Measurements from ENCODE around the gene ACOXL. TPM values are rescaled to one million over a fixed set of nuclear protein-coding genes. Genes with fewer than 3 reads are reported as not detected.

ACOXL gene
- polyA plus RNA-seq, 5 donors: 4.7 to 7.5 (median 5.6) TPM

DNA sequence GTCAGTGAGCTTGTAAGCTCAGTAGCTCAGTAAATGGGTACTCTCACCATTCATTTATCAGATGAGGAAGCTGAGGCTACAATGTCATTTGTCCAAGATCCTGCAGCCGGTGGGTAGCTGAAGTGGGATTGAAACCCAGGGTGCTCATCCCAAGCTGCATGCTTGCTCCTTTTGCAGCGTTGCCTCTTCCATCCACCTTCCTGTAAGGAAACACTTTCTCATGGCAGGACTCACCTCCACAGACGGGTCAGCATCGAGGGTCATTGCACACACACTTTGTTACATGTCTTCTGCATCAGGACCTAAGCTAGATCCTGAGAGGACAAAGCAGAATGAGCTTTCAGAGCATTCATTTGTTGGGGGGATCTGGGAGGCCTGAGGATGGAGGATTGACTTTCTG, 60.7 kb downstream of the ACOXL start:
- no peak for DNase-seq

- no peak for DNase-seq
Observed at GRCh38 chr2:110794390-110794789, 62.0 kb downstream of the ACOXL start.

- no peak for DNase-seq
Observed at GRCh38 chr2:110794951-110795350, 62.6 kb downstream of the ACOXL start.

GRCh38 chr2:110796716-110797301, 64.4 kb downstream of the ACOXL start:
- no peak for DNase-seq

GRCh38 chr2:110799376-110799775, 67.0 kb downstream of the ACOXL start:
- no peak for DNase-seq

DNA sequence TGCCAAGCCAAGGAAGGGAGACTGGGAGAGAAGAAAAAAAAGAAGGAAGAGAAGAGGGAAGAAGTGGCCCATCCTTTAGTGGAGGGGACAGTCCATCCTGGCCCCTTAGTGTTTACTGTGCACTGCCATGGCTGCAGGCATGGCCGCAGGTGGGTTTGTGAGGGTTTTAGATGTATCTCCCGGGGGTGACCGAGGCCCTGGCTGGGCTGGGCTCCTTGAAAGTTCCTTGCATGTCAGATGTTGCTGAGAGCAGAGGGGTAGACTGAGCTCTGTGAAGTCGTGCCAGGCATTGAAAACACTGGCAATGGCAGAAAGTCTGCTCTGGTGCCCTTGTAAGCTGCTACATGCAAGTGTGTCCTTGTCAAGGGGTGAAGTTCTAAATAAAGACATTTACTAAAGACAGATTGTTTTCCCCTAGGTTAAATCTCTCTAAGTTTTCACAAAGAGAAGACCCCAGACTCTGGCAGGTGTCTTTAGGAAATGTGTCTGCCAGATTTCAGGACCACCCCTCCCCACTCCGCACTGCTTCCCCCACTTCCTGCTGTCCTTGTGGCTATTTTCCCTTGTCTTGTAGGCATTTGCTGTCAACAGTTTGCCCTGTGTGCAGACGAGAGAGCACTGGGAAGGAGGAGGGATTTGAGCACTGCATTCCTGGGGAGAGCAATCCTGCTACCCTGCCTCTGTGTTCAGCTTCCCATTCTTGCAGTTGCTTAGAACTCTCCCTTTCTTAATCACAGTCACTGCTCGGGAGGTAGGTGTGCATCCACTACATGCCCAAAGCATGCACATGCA, 68.4 kb downstream of the ACOXL start:
- DNase-seq: no peak

GRCh38 chr2:110802208-110802932, 70.0 kb downstream of the ACOXL start:
- no peak for DNase-seq

- no peak for DNase-seq
Observed at GRCh38 chr2:110804433-110804832, 72.1 kb downstream of the ACOXL start.

GRCh38 chr2:110804915-110805314, 72.5 kb downstream of the ACOXL start:
- no peak for DNase-seq

GRCh38 chr2:110805894-110806452, 73.6 kb downstream of the ACOXL start:
- no peak for DNase-seq

GRCh38 chr2:110807522-110807921, 75.1 kb downstream of the ACOXL start:
- no peak for DNase-seq

DNA sequence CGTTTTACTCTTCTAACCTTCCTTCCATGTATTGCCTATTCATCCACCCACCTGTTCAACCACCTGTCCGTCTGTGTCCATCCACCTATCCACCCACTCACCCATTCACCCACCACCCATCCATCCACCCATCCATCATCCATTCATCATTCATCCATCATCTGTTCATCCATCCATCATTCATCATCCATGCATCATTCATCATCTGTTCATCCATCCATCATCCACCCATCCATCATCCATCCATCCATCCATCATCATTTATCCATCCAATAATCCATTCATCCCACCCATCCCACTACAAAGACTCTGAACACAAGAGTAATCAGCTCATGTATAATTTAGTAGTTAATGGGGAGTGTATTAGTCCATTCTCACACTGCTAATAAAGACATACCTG, 78.0 kb downstream of the ACOXL start:
- no peak for DNase-seq

DNA sequence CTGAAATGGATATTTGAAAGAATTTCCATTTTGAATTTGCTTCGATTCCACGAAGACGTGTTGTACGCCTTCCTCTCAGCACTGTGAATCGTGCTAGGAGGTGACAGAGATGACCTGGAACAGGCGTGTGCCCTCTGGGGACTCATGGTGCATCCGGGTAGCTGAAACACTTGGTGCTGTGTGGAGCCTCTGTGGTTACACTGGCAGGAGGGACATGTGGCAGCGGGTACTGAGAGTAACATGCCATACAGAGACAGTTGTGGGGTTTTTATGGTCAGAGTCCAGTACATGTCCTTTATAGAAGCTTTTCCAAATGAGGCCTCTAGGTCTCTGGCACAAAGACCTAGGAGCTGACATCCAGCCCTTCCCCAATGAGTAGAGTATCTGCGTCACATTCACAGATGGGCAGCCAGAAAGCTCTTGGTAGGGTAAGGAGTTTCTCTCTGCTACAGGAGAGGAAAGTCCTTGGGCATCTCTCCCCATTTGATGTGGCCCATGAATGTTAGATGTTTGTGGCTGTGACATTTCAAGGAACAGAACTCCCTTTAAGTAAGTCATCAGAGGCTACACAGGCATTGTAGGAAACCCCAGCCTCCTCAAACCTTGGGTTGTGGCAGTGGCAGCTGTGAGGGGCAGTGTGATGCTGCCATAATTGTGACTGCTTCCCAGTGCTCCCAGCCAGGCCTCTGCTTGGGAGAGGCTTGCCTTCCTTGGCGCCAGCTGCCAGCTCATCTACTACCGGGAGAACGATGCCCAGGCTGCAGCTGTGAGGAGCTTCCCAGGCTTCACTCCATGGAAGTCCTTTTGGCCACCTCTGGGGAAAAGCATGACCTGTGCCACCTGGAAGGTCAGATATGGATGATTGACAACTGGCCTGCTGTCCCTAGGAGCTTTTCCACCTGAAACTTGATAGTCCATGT, 80.6 kb downstream of the ACOXL start:
- no peak for DNase-seq

- DNase-seq: no peak
Observed at GRCh38 chr2:110813896-110814295, 81.5 kb downstream of the ACOXL start.

DNA sequence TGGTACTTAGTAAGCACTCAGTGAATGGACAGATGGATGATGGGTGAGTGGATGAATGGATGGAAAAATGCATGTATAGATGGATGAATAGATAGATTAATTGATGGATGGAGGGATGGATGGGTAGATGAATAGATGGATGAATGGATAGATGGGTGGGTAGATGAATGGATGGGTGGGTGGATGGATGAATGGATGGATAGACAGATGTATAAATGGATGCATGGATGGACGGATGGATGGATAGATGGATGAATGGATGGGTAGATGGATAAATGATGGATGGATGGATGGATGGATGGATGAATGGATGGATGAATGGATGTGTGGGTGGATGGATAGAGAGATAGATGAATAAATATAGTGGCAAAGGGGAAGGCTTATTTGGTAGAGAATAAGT, 83.6 kb downstream of the ACOXL start:
- DNase-seq: no peak

GRCh38 chr2:110816404-110817365, 84.3 kb downstream of the ACOXL start:
- DNase-seq: no peak

GRCh38 chr2:110818767-110819481, 86.6 kb downstream of the ACOXL start:
- DNase-seq: no peak

GRCh38 chr2:110819711-110820110, 87.3 kb downstream of the ACOXL start:
- DNase-seq: no peak

DNA sequence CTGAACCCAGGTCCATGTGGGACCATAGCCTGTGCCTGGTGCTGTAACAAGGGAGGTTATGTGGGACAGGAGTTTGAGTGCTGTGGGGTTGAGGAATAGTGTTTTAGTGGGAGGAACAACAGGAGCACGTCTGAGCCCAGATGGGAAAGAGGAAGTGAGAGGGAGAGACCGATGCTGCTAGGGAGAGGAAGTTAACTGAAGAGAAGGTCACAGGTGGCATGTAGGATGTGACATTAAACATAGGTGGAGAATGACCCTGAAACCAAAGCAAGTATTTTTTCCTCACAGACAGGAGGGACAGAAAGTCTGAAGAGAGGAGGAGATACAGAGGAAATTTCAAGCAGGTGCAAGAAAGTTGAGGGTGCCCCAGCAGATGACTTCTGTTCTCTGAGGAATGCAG, 87.8 kb downstream of the ACOXL start:
- DNase-seq: no peak

GRCh38 chr2:110823165-110823564, 90.8 kb downstream of the ACOXL start:
- DNase-seq: no peak

Data from right lung (tissue), 5 donors.